HG02571 (cell line): Measurements from ENCODE around the gene LMO1.

ENCODE experiments used
- ATAC-seq: cut with Tn5 transposase; IDR thresholded peaks from one replicate; pipeline ENCODE4 v1.9.1; 2021; ENCODE audit warnings: mild to moderate bottlenecking, moderate library complexity; ENCODE audit not compliant: unreplicated experiment

The LMO1 gene

GRCh38 chr11:8249482-8249881, 14.2 kb downstream of the LMO1 start:
- ATAC-seq, result no peak

DNA sequence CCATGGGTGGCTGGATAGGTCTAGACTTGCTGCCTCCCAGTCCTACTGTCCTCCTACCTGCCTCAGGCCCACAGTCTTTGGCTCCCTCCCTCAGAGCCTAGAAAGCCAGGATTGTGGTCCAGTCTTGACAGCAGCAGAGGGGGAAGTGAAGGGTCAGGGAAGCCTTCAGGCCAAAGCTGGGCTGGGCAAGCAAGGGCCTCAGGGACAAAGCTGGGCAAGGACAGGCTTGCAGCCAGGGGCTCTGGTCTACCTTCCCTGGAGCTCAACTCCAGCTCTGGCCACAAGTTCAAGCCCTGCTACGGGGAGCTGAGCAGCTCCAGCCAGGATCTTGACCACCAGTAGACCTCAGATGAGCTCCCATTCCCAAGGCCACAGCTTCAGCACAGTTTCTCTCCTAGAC, 14.9 kb downstream of the LMO1 start:
- no peak for ATAC-seq

DNA sequence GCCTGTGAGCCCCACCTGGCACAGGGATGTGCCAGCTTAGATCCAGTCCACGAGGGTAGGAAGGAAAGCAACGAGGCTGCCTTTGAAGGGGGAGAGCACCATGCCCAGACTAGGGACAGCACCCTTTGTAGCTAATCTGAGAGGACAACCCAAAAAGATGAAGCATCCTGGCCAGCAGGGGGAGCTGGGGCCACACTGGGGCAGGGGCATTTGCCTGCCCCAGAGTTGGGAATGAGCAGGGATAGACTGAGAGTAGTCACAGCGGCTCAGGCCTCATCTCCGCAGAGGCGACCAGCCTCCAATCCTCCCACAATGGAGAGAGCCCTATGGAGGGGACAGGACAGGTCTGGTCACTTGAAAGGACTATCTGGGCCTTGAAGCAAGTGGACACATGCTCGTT, 16.4 kb downstream of the LMO1 start:
- ATAC-seq, result no peak

GRCh38 chr11:8243458-8243857, 20.2 kb downstream of the LMO1 start:
- no peak for ATAC-seq

GRCh38 chr11:8242499-8243280, 21.0 kb downstream of the LMO1 start:
- no peak for ATAC-seq

- no peak for ATAC-seq
These were observed 21.6 kb downstream of the LMO1 start for GRCh38 chr11:8242118-8242475.

- no peak for ATAC-seq
These were observed 22.1 kb downstream of the LMO1 start for GRCh38 chr11:8241373-8242117.

DNA sequence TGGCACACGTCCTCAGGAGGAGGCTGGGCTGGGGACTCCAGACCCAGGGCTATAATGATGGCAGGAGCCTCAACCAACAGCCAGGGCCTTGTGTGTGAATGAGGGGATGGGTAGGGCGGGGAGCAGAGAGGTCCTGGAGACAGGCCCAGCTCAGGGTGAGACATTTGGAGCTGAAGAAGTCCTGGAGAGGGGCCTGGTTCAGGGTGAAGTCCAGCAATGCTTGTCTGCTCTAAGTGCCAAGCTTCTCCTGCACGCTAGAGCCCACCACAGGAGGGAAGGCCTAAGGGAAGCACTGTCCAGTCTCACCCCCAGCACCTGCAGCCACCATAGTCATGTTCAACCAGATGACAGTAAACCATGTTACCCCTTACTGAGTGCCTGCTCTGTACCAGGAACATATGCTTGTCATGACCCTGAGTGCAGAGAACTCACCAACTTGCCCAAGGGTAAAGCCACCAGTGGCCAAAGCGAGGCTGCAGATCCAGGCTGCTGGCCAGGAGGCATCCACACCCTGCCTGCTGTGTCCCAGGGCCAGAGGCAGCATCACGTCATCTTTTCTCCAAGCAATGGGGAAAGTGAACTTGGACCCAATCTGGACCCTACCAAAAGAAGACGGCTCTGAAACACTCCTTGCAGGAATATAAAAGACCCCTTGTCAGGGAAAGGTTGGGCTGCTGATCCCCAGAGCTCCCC, 24.0 kb downstream of the LMO1 start:
- no peak for ATAC-seq

GRCh38 chr11:8239040-8239439, 24.6 kb downstream of the LMO1 start:
- ATAC-seq, result no peak

GRCh38 chr11:8237453-8237852, 26.2 kb downstream of the LMO1 start:
- no peak for ATAC-seq

GRCh38 chr11:8235925-8236324, 27.8 kb downstream of the LMO1 start:
- ATAC-seq, result no peak

DNA sequence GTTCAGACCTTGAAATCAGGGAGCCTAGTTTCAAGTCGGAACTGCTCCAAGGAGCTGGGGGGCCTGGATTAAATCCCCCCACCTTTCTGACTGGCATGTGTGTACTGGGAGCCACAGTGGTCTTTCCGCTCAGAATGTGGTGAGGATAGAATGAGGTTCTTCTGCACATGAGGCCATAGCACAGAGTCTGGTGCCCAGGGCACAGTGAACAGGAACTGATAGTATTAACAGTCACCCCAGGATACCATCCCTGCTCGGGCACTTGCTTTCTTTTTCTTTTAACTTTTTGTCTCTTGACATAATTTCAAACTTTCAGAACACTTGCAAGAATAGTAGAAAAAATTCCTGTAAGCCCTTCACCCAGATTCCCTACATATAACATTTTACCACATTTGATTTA, 28.8 kb downstream of the LMO1 start:
- no peak for ATAC-seq

- ATAC-seq, result no peak
These were observed 29.3 kb downstream of the LMO1 start for GRCh38 chr11:8234425-8234821.

DNA sequence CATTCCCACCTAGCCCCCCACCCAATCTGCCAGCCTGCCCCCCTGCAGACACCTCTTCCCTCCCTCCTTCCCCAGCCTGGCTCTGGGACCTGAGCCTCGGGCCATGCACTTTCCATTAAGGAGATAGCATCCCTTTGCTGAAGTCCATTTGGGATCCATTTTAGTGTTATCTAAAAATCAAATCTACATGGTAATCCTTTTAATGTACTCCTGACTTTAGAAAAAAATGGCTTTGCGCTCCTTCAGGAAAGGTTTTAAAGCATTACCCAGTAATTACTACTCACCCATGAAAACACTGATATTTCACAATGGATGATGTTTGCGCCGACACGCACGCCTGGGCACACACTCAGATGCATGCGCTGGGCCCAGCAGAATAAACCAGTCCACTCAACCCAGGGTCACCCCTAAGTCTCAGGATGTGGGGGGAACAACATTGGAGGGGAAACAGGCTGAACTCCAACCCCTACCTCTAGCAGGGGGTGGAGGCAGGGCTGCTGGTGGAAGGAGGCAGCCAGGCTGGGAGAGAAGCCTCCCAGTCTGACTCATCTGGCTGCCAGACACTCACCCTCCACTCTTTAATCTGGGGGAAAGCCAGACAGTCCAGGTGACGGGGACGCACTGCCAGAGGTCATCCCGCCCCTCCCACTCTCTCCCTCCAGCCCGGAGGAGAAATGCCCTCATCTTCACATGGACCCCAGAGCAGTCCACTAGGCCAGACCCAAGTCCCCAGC, 29.8 kb downstream of the LMO1 start:
- no peak for ATAC-seq

- no peak for ATAC-seq
These were observed 30.6 kb downstream of the LMO1 start for GRCh38 chr11:8232849-8233606.

- ATAC-seq, result no peak
These were observed 31.3 kb downstream of the LMO1 start for GRCh38 chr11:8232414-8232813.

DNA sequence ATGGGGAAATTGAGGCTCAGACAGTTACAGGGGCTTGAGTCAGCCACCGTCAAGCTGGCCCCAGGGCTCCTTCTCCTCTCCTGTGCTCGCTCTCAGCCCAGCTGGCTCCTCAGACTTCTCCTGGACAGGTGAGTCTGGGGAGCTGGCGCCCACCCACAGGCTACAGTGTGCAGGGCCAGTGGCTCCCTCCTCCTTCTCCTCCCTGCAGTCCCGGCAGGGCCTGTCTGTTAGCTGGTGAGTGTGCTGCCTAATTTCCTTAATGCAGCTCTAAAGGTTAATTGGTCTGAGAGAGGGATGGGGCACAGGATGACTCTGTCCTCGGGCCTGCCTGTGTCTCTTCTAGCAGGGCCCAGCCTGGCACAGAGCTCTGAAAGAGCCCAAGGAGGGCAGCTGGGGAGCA, 31.7 kb downstream of the LMO1 start:
- no peak for ATAC-seq

DNA sequence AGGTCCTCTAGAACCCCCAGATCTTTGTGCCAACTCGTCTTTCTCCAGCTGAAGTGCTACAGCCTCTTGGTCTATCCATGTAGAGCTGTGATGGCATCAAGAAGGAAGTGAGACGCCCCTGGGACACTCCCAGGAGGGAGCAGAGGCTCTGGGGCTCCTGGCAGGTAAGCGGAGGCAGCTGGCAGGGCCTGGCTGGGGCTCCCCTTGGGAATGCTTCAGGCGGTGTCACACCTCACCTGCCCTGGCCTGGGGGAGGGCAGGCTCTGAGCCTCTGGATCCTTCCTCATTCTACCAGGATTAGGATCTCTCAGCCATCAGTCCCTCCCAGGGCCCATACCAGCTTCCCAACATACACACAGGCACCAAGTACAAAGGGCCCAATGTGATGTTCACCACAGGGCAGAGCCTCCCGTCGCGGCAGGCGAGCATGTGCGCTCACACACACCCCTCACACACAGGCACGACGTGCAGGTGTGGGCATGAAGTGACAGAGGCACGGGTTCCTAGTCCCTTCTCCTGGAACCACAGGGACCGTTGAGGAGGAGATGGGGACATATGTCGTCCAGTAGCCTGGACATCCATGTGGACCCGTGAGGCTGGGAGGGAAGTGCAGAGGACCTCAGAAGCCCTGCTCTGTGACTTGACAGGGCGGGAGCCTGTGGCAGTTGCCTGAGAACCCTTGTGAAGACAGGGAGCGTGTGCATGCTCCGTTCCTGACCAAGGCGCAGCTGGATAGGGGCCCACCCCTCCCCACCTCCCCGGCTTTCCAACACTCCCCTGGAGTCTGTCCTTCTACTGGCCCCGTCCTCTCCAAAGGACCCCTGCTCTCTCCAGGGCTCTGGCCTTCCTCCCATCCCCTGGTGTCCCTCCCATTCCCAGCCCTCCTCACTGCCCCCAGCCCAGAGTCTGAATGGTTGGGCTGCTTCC, 32.5 kb downstream of the LMO1 start:
- ATAC-seq, result no peak

DNA sequence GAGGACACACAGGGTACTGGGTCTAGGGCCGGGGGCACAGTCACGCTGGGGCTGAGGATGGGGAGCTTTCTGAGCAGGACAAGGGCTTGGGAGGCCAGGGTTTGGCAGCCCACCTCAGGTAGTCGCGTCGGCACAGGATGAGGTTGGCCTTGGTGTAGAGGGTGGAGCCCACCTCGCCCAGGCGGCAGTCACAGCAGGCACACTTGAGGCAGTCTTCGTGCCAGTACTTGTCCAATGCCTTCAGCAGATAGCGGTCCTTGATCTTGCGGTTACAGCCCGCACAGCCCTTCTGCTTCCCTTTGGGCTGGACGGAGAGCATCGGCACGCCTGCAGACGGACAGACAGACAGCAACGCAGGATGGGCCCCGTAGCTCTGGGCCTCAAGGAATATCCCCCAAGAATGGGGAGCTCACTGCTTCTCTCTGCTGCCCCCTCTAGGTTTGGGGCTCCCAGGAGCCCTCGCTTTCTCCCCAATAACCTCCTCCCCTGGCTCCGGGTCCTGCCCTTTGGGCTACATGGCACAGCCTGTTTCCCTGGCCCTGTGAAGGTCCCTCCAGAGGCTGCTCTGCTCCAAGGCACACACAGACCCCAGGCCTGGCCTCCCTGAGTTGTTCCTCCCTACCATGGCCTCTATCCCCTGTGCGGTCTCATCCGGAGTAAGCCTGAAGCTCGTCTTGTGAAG, 33.4 kb downstream of the LMO1 start:
- ATAC-seq, result no peak
